ENCODE results near the gene DOCK7. TPM values are rescaled to one million over a fixed set of nuclear protein-coding genes. Genes with fewer than 3 reads are reported as not detected.

DOCK7 gene
- total RNA-seq, 1 experiment from 2014 or later: 43.6 TPM

DNA sequence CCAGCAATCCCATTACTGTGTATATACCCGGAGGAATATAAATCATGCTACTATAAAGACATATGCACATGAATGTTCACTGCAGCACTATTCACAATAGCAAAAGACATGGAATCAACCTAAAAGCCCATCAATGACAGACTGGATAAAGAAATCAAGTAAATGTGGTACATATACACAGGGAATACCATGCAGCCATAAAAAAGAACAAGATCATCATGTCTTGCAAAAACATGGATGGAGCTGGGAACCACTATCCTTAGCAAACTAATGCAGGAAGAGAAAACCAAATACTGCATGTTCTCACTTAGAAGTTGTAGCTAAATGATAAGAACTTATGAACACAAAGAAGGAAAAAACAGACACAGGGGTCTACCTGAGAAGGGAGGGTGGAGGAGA, 97.2 kb downstream of the DOCK7 start:
- intact Hi-C loops (cut with micrococcal nuclease; ENCODE audit: unreplicated experiment): no loop called here
- Histone ChIP-seq H3K9me3 (no peaks in the 10 kb centered on the region), H3K27me3 (replicated peaks; ENCODE audit: control insufficient read depth, insufficient read depth, low read length) (no peaks in the 10 kb centered on the region), H3K4me3 (ENCODE audit: low read depth, low read length) (no peak overlapping the region), H3K4me1 (peaks cover 13% of the 10 kb centered on the region), H3K36me3 (ENCODE audit: control insufficient read depth, insufficient read depth, low read length) (no peaks in the 10 kb centered on the region)
- H3K27ac Mint-ChIP-seq (ENCODE audit: unreplicated experiment): no peak overlapping the region
- H3K4me3 Mint-ChIP-seq (ENCODE audit: unreplicated experiment): no peak overlapping the region
- ChIA-PET CTCF (no interaction called here), POLR2A (no interaction called here)
- H3K27me3 Mint-ChIP-seq (ENCODE audit: insufficient read depth, unreplicated experiment): no peaks in the 10 kb centered on the region
- no peak for DNase-seq
- H3K9me3 Mint-ChIP-seq (ENCODE audit: unreplicated experiment): no peaks in the 10 kb centered on the region
- H3K4me1 Mint-ChIP-seq (ENCODE audit: low read depth, unreplicated experiment): no peaks in the 10 kb centered on the region
- H3K36me3 Mint-ChIP-seq (ENCODE audit: insufficient read depth, unreplicated experiment): no peaks in the 10 kb centered on the region
- no peak for TF ChIP-seq CTCF (IDR thresholded peaks at IDR 0.05; ENCODE audit: insufficient read depth in 1 of 2, low read depth in 1 of 2, low read length in 1 of 2, severe bottlenecking in 1 of 2, unreplicated experiment in 1 of 2)
- no TSS peak for BruUV-seq (replicated peaks)

- no peak for DNase-seq
- no TSS peak for BruUV-seq (replicated peaks)
- Histone ChIP-seq H3K9me3 (no peaks in the 10 kb centered on the region), H3K27me3 (replicated peaks; ENCODE audit: control insufficient read depth, insufficient read depth, low read length) (no peaks in the 10 kb centered on the region), H3K4me3 (ENCODE audit: low read depth, low read length) (no peak overlapping the region), H3K36me3 (ENCODE audit: control insufficient read depth, insufficient read depth, low read length) (no peaks in the 10 kb centered on the region), H3K4me1 (peaks cover 13% of the 10 kb centered on the region)
- peak overlapping the region; percentile 29 for H3K27ac Mint-ChIP-seq (ENCODE audit: unreplicated experiment)
- ChIA-PET POLR2A (no interaction called here), CTCF (no interaction called here)
- no peaks in the 10 kb centered on the region for H3K36me3 Mint-ChIP-seq (ENCODE audit: insufficient read depth, unreplicated experiment)
- no peak overlapping the region for H3K4me3 Mint-ChIP-seq (ENCODE audit: unreplicated experiment)
- H3K4me1 Mint-ChIP-seq (ENCODE audit: low read depth, unreplicated experiment): no peaks in the 10 kb centered on the region
- intact Hi-C loops (cut with micrococcal nuclease; ENCODE audit: unreplicated experiment): no loop called here
- no peaks in the 10 kb centered on the region for H3K27me3 Mint-ChIP-seq (ENCODE audit: insufficient read depth, unreplicated experiment)
- no peak for TF ChIP-seq CTCF (IDR thresholded peaks at IDR 0.05; ENCODE audit: insufficient read depth in 1 of 2, low read depth in 1 of 2, low read length in 1 of 2, severe bottlenecking in 1 of 2, unreplicated experiment in 1 of 2)
- no peaks in the 10 kb centered on the region for H3K9me3 Mint-ChIP-seq (ENCODE audit: unreplicated experiment)
These were observed 97.8 kb downstream of the DOCK7 start for GRCh38 chr1:62590255-62590969.

- H3K4me1 Mint-ChIP-seq (ENCODE audit: low read depth, unreplicated experiment): no peaks in the 10 kb centered on the region
- no TSS peak for BruUV-seq (replicated peaks)
- no peaks in the 10 kb centered on the region for H3K36me3 Mint-ChIP-seq (ENCODE audit: insufficient read depth, unreplicated experiment)
- no peak for DNase-seq
- H3K4me3 Mint-ChIP-seq (ENCODE audit: unreplicated experiment): no peak overlapping the region
- no peak for TF ChIP-seq CTCF (IDR thresholded peaks at IDR 0.05; ENCODE audit: insufficient read depth in 1 of 2, low read depth in 1 of 2, low read length in 1 of 2, severe bottlenecking in 1 of 2, unreplicated experiment in 1 of 2)
- intact Hi-C loops (cut with micrococcal nuclease; ENCODE audit: unreplicated experiment): no loop called here
- Histone ChIP-seq H3K27me3 (replicated peaks; ENCODE audit: control insufficient read depth, insufficient read depth, low read length) (no peaks in the 10 kb centered on the region), H3K4me3 (ENCODE audit: low read depth, low read length) (no peak overlapping the region), H3K36me3 (ENCODE audit: control insufficient read depth, insufficient read depth, low read length) (no peaks in the 10 kb centered on the region), H3K4me1 (peaks cover 9% of the 10 kb centered on the region), H3K9me3 (no peaks in the 10 kb centered on the region)
- H3K27ac Mint-ChIP-seq (ENCODE audit: unreplicated experiment): no peak overlapping the region
- POLR2A ChIA-PET: no interaction called here
- H3K9me3 Mint-ChIP-seq (ENCODE audit: unreplicated experiment): no peaks in the 10 kb centered on the region
- no peaks in the 10 kb centered on the region for H3K27me3 Mint-ChIP-seq (ENCODE audit: insufficient read depth, unreplicated experiment)
- CTCF ChIA-PET: no interaction called here
These were observed 98.9 kb downstream of the DOCK7 start for GRCh38 chr1:62589321-62589720.
